Suprapubic skin (tissue), 4 donors: ENCODE results near the gene PCNX2.

ENCODE experiments used
- CTCF ChIP-seq, 2 donors: fragments of 200-600 bp in 1 of 2; fragments of 450-650 bp in 1 of 2; sonication (generic) in 1 of 2; IDR thresholded peaks; one replicate each; pipeline ENCODE4 v1.5.1; 2016 to 2019; ENCODE audit warnings: antibody characterized with exemption in 2 of 2, mild to moderate bottlenecking in 1 of 2, moderate library complexity in 1 of 2
- EP300 ChIP-seq: sonication (generic); formaldehyde crosslinking; IDR thresholded peaks from one replicate; pipeline ENCODE4 v1.6.1; 2017; ENCODE audit warnings: antibody characterized with exemption
- POLR2A ChIP-seq, 2 donors: fragments of 450-650 bp; IDR thresholded peaks; one replicate each; pipeline ENCODE4 v1.6.1; 2017; ENCODE audit warnings: antibody characterized with exemption in 2 of 2, mild to moderate bottlenecking in 2 of 2, moderate library complexity in 2 of 2
- POLR2AphosphoS5 ChIP-seq, 3 donors: sonication (generic); formaldehyde crosslinking; IDR thresholded peaks; one replicate each; pipeline ENCODE4 v1.6.1; 2017; ENCODE audit warnings: antibody characterized with exemption in 3 of 3

- no peak for TF ChIP-seq CTCF (IDR thresholded peaks at IDR 0.05)
- no peak for TF ChIP-seq POLR2AphosphoS5 (IDR thresholded peaks at IDR 0.05)
- TF ChIP-seq EP300 = no peak
- no peak for TF ChIP-seq POLR2A (IDR thresholded peaks at IDR 0.05)
Observed at GRCh38 chr1:233020426-233020825, 275.1 kb downstream of the PCNX2 start.
